Keratinocyte (primary cell): ENCODE results near the gene DGLUCY.

Experiments used
- CTCF ChIP-seq, 3 experiments: IDR thresholded peaks in 1 of 3; conservative IDR thresholded peaks in 1 of 3; optimal IDR thresholded peaks in 1 of 3; 2 replicates in 2 of 3; 3 replicates in 1 of 3; pipeline versions ENCODE3 to v1.5.1; 2011; ENCODE audit warnings: low read length in 3 of 3, mild to moderate bottlenecking in 3 of 3, moderate library complexity in 2 of 3, control low read depth in 1 of 3, inconsistent platforms in 1 of 3; ENCODE audit not compliant: insufficient read depth in 2 of 3; ENCODE audit errors: extremely low read depth in 1 of 3
- EZH2 ChIP-seq: IDR thresholded peaks from one replicate; pipeline ENCODE4 v1.6.1; 2012; ENCODE audit warnings: inconsistent platforms, mild to moderate bottlenecking, low read length, moderate library complexity

- TF ChIP-seq EZH2 (no peak), CTCF (optimal IDR thresholded peaks at IDR 0.05 in 1 of 3, IDR thresholded peaks at IDR 0.05 in 1 of 3, conservative IDR thresholded peaks at IDR 0.05 in 1 of 3; ENCODE audit: extremely low read depth in 1 of 3, insufficient read depth in 2 of 3, low read length in 3 of 3) (no peak)
Measured at GRCh38 chr14:91246051-91246852, 132.4 kb downstream of the DGLUCY start.
